K562 (cell line): Measurements from ENCODE around the gene SLC38A1. TPM values are rescaled to one million over a fixed set of nuclear protein-coding genes. Genes with fewer than 3 reads are reported as not detected.

Source experiments
- ATAC-seq: fragments of 200-7000 bp; cut with Tn5 transposase; 3 replicates; pipeline ENCODE4 v1.9.1; 2020; ENCODE audit warnings: moderate library complexity
- BruUV-seq: library from RNA; stranded (reverse); fragments of 400-500 nt; replicated peaks from 2 replicates; lab custom pipeline; 2021; lab: Mats Ljungman, UMichigan
- CTCF ChIA-PET: fragments of 300-600 bp; formaldehyde crosslinking; extraction: SDS; loops from one replicate; lab custom pipeline; 2021; ENCODE audit warnings: low intra/inter-chr PET ratio; lab: Yijun Ruan, JAX
- POLR2A ChIA-PET: fragments of 300-600, 350-650 bp; sonication (Branson Sonifier 250); formaldehyde crosslinking; extraction: SDS; loops from one replicate; lab custom pipeline; 2021; ENCODE audit warnings: antibody characterized with exemption, inconsistent platforms; lab: Yijun Ruan, JAX
- DNase-seq, 4 experiments: peaks; one replicate each; pipeline versions ENCODE4 v3.0.0 to v3.0.0-alpha.2; 2011 to 2018; ENCODE audit warnings: low spot score in 3 of 4, mixed read lengths in 3 of 4; ENCODE audit errors: extremely low read depth in 1 of 4
- FAIRE-seq: peaks from 2 replicates; lab custom pipeline; 2011; peaks lifted over from hg19 to GRCh38; lab: Jason Lieb, UNC
- H2AFZ ChIP-seq: 2 replicates; pipeline ENCODE4 v1.6.0; 2011; ENCODE audit warnings: low read depth, low read length, control low read depth, inconsistent platforms
- H3K27ac ChIP-seq: fragments of 200-600 bp; 3 replicates; pipeline ENCODE4 v1.8.0; 2011; ENCODE audit warnings: low read depth, mild to moderate bottlenecking, control low read depth, inconsistent platforms, low read length, moderate library complexity, mixed read lengths; ENCODE audit errors: extremely low read depth
- H3K27me3 ChIP-seq, 2 experiments: fragments of 300-600 bp in 1 of 2; 2 replicates in 1 of 2; 3 replicates in 1 of 2; pipeline versions ENCODE4 v1.6.0 to v1.8.0; 2011; ENCODE audit warnings: inconsistent platforms in 2 of 2, low read length in 2 of 2, mild to moderate bottlenecking in 1 of 2, mixed read lengths in 1 of 2, moderate library complexity in 1 of 2; ENCODE audit not compliant: control insufficient read depth in 2 of 2, insufficient read depth in 2 of 2
- H3K36me3 ChIP-seq: fragments of 300-600 bp; 3 replicates; pipeline ENCODE4 v1.8.0; 2011; ENCODE audit warnings: mild to moderate bottlenecking, low read length, inconsistent platforms; ENCODE audit not compliant: control insufficient read depth, insufficient read depth
- H3K4me1 ChIP-seq, 2 experiments: fragments of 200-600 bp in 1 of 2; replicated peaks in 1 of 2; 2 replicates in 1 of 2; 3 replicates in 1 of 2; pipeline versions ENCODE4 v1.5.1 to v1.8.0; 2011; ENCODE audit warnings: inconsistent platforms in 2 of 2, low read length in 2 of 2, mild to moderate bottlenecking in 1 of 2, mixed read lengths in 1 of 2, moderate library complexity in 1 of 2; ENCODE audit not compliant: control insufficient read depth in 2 of 2, insufficient read depth in 2 of 2
- H3K4me2 ChIP-seq: 2 replicates; pipeline ENCODE4 v1.6.1; 2011; ENCODE audit warnings: low read length, control low read depth, inconsistent platforms, mixed read lengths; ENCODE audit not compliant: insufficient read depth
- H3K4me3 ChIP-seq: fragments of 200-600 bp; sonication (generic), shearing (Covaris generic); 2 replicates; pipeline ENCODE4 v1.5.1; 2016; ENCODE audit warnings: control low read depth, inconsistent platforms
- H3K79me2 ChIP-seq: fragments of 200-600 bp; 3 replicates; pipeline ENCODE4 v1.8.0; 2011; ENCODE audit warnings: low read length, inconsistent platforms; ENCODE audit not compliant: control insufficient read depth, insufficient read depth
- H3K9ac ChIP-seq, 2 experiments: 2 replicates each; pipeline versions ENCODE4 v1.6.0 to v1.6.1; 2011; ENCODE audit warnings: low read depth in 2 of 2, low read length in 2 of 2, control low read depth in 1 of 2, inconsistent platforms in 1 of 2, mild to moderate bottlenecking in 1 of 2, mixed read lengths in 1 of 2; ENCODE audit not compliant: insufficient read depth in 1 of 2
- H3K9me1 ChIP-seq: one replicate; pipeline ENCODE4 v1.6.0; 2011; ENCODE audit warnings: inconsistent platforms, mild to moderate bottlenecking, low read length, moderate library complexity; ENCODE audit not compliant: control insufficient read depth, insufficient read depth
- H3K9me3 ChIP-seq: replicated peaks from 2 replicates; pipeline ENCODE4 v1.5.1; 2011; ENCODE audit warnings: low read depth, low read length, inconsistent platforms; ENCODE audit not compliant: control insufficient read depth, insufficient read depth
- H4K20me1 ChIP-seq: replicated peaks from 2 replicates; pipeline ENCODE4 v1.6.1; 2011; ENCODE audit warnings: low read length, inconsistent platforms, mixed read lengths; ENCODE audit not compliant: control insufficient read depth, insufficient read depth
- CREB3L1 ChIP-seq: fragments of 450-650 bp; IDR thresholded peaks from 2 replicates; pipeline ENCODE4 v1.6.1; 2014; ENCODE audit warnings: low read depth, mild to moderate bottlenecking, moderate library complexity, borderline replicate concordance
- DACH1 ChIP-seq: fragments of 450-650 bp; IDR thresholded peaks from 2 replicates; pipeline ENCODE4 v1.6.1; 2018; ENCODE audit not compliant: partially characterized antibody
- DEAF1 ChIP-seq: fragments of 450-650 bp; formaldehyde crosslinking; IDR thresholded peaks from 2 replicates; pipeline ENCODE4 v1.4.0; 2020; ENCODE audit warnings: mild to moderate bottlenecking, moderate library complexity
- ESRRB ChIP-seq: fragments of 250-450 bp; sonication (Bioruptor Pico); IDR thresholded peaks from 2 replicates; pipeline ENCODE4 v1.5.0; 2020; ENCODE audit warnings: mild to moderate bottlenecking, moderate library complexity, borderline replicate concordance
- NEUROD1 ChIP-seq: fragments of 150-350 bp; IDR thresholded peaks from 2 replicates; pipeline ENCODE4 v1.6.1; 2014; ENCODE audit warnings: borderline replicate concordance, low read length, low read depth; ENCODE audit not compliant: partially characterized antibody
- SETDB1 ChIP-seq: IDR thresholded peaks from one replicate; pipeline ENCODE4 v1.6.1; 2012; ENCODE audit warnings: low read length, control low read depth, inconsistent platforms
- SMARCE1 ChIP-seq: fragments of 450-650 bp; IDR thresholded peaks from 2 replicates; pipeline ENCODE4 v1.7.1; 2016; ENCODE audit warnings: mild to moderate bottlenecking
- SP1 ChIP-seq: sonication (generic); formaldehyde crosslinking; IDR thresholded peaks from 2 replicates; pipeline ENCODE4 v1.8.1; 2022; ENCODE audit warnings: mild to moderate bottlenecking, missing genetic modification reagents
- ZBTB11 ChIP-seq, 3 experiments: fragments of 200-800 bp in 1 of 3; fragments of 250-450 bp in 1 of 3; fragments of 450-650 bp in 1 of 3; sonication (Bioruptor Pico) in 1 of 3; sonication (Bioruptor generic) in 1 of 3; formaldehyde crosslinking in 1 of 3; IDR thresholded peaks; 2 replicates each; pipeline versions ENCODE4 v1.6.1 to v1.8.0; 2016 to 2022; ENCODE audit warnings: mild to moderate bottlenecking in 2 of 3, missing genetic modification characterization in 2 of 3, missing compliant biosample characterization in 1 of 3, moderate library complexity in 1 of 3
- ZFP1 ChIP-seq: fragments of 450-650 bp; formaldehyde crosslinking; IDR thresholded peaks from 2 replicates; pipeline ENCODE4 v1.4.0; 2020; ENCODE audit warnings: mild to moderate bottlenecking, mixed read lengths
- ZFX ChIP-seq: sonication (generic); formaldehyde crosslinking; IDR thresholded peaks from 2 replicates; pipeline ENCODE4 v1.8.0; 2022; ENCODE audit warnings: mild to moderate bottlenecking, missing genetic modification reagents, moderate library complexity
- ZNF324 ChIP-seq: fragments of 250-450 bp; sonication (Bioruptor Pico); IDR thresholded peaks from 2 replicates; pipeline ENCODE4 v1.4.0; 2020; ENCODE audit warnings: mild to moderate bottlenecking
- WGBS: fragments of 100-300 bp; shearing (Covaris generic); methylation state at CpG from one replicate; pipeline ENCODE4 v1.1.6; 2016; ENCODE audit warnings: low coverage, mixed read lengths; ENCODE audit not compliant: insufficient coverage; ENCODE audit errors: missing lambda C conversion rate; 5-methylcytosine and 5-hydroxymethylcytosine counted together
- in situ Hi-C: fragments of 300-500 bp; cut with MboI; formaldehyde crosslinking; loops from 4 replicates; pipeline ENCODE4 v1.15.0; 2018; ENCODE audit warnings: inconsistent platforms, mixed read lengths
- intact Hi-C: fragments of 100-400 bp; cut with micrococcal nuclease; formaldehyde crosslinking; loops from 2 replicates; pipeline ENCODE4 v1.14.2; 2022
- polyA plus RNA-seq, 8 experiments: library from polyadenylated mRNA; depleted of rRNA in 4 of 8; stranded (reverse) in 5 of 8; unstranded in 3 of 8; fragments of >200 nt; fragmentation: Nextera tagmentation in 2 of 8; fragmentation: Illumina TruSeq in 1 of 8; extraction: Ambion mirVana in 2 of 8; extraction: Trizol in 1 of 8; gene quantifications; 2 replicates each; pipeline versions ENCODE4 v1.2.1 to v1.2.3, GENCODE V29; 2011 to 2014; ENCODE audit warnings: inconsistent platforms in 1 of 8, missing spikeins in 1 of 8
- total RNA-seq, 7 experiments: library from RNA; depleted of rRNA in 6 of 7; stranded (reverse); fragments of >200 nt in 6 of 7; fragmentation: Illumina TruSeq in 2 of 7; extraction: Trizol in 2 of 7; gene quantifications; 2 replicates each; pipeline versions ENCODE4 v1.2.1 to v1.2.3, GENCODE V29; 2011 to 2021; ENCODE audit warnings: low replicate concordance in 1 of 7

The SLC38A1 gene
- total and polyA plus RNA-seq, 9 of the 15 experiments (the other 6 are each of a cell fraction or from before 2014, with no cell fraction given): 51.9 to 112 (median 75.0) TPM

GRCh38 chr12:46177025-46177424 lies 91.8 kb downstream of the SLC38A1 start:
- Histone ChIP-seq H4K20me1 (no peaks in the 10 kb centered on the region), H3K79me2 (no peaks in the 10 kb centered on the region), H3K36me3 (no peaks in the 10 kb centered on the region), H2AFZ (no peak overlapping the region), H3K4me1 (no peaks in the 10 kb centered on the region), H3K9me3 (no peaks in the 10 kb centered on the region), H3K27me3 (peaks cover 6 to 9% of the 10 kb centered on the region in 2 experiments; a peak in 3 of 5 replicates), H3K9me1 (no peaks in the 10 kb centered on the region), H3K27ac (no peak overlapping the region), H3K4me2 (no peak overlapping the region), H3K9ac (no peak overlapping the region), H3K4me3 (no peak overlapping the region)
- in situ Hi-C loops: no loop called here
- DNase-seq: no peak
- ChIA-PET POLR2A (interaction anchor here (1.2 kb wide), 2 partner anchors 9 to 10 kb away, joined by 3 read pairs; no protein-coding TSS in a partner anchor), CTCF (no interaction called here)
- no TSS peak for BruUV-seq
- FAIRE-seq: no peak
- ATAC-seq: no peak
- intact Hi-C loops: no loop called here
- 27% methylated on average over 3 of the region's 3 CpGs for WGBS
- TF ChIP-seq ZNF324 (no peak), SP1 (CRISPR knock-in tag) (no peak), SMARCE1 (no peak), CREB3L1 (no peak), ZFP1 (CRISPR knock-in tag) (no peak), NEUROD1 (no peak), ESRRB (CRISPR knock-in tag) (no peak), DACH1 (no peak), ZFX (CRISPR knock-in tag) (no peak), SETDB1 (no peak), ZBTB11 (CRISPR knock-in tag; IDR thresholded peaks at IDR 0.05) (no peak), DEAF1 (CRISPR knock-in tag) (no peak)
